Stimulated activated CD8-positive, alpha-beta memory T cell treated with anti-CD3 and anti-CD28 coated beads, Interleukin-12 subunit alpha, Interleukin-12 subunit beta, amount 100 ng/mL, for 24 hours (primary cell): ENCODE data around the gene FIGNL2.

Source experiments
- DNase-seq: peaks from one replicate; pipeline ENCODE4 v3.0.0-alpha.2; 2020; ENCODE audit errors: extremely low read depth

The FIGNL2 gene

GRCh38 chr12:51855586-51856428, 7.3 kb upstream of the FIGNL2 start:
- no peak for DNase-seq

DNA sequence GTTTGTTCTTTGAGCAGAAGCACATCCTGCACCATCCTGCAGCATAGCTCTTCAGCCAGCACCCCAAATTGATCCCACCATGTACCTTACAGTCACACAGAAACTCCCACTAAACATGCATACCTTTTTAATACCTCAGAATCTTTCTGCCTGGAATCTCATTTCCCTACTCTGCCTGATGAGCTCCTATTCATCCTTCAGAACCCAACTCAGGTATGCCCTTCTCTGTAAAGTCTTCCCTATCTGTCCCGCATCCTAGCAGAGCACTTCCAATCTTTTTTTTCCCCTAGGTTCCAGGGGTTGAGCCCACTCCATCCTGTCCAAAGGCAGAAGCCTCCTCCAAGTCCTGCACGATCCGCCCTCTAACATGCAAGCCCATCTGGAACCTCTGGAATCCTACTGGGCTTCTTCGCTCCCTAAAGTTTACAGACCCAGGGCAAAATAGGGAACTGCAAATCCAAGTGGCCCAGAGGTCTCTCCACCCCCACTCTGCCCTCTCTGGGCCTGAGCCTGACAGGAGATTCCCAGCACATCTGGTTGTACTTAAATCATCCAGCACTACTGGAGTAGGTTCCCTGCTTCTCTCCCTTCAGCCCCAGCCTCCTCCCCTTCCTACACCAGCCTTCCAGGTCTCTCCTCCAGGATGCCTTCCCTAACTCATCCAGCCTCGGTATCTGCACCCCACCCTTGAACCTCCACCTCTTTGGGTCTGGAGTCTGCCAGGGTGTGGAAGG, 4.1 kb upstream of the FIGNL2 start:
- no peak for DNase-seq

DNA sequence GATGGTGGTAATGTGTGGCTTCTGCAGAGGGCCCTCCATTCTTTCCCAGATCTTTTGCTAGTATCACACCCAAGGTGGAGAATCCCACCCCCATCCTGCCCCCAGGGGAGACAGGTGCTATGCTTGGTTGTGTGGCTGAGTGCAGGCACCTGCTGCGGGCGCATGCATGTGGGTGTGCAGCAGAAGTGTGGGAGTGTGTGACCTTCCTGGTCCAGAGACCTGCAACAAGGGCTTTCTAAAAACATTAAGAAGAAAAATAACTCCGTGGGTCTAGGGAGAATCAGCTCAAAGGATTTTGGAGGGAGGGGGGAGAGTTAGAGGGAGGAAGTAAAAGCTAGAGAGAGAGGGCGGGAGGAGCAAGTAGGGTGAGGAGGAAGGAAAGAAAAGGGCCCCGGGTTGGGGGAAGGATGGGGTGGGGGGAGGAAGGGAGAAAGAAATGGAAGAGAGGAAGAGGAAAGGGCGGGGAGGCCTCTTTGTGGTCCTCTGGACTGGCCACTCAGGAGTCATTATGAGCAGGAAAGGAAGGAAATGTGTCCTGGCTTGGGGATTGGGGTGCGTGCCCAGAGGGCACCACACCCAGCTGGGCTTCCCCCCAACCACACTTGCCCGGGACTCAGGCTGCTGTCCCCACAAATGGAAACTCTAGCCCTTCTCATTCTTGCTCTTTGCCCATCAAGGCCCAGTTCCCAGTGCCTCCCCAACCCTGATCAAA, 3.1 kb upstream of the FIGNL2 start:
- no peak for DNase-seq

- DNase-seq, result no peak
These were observed 2.4 kb upstream of the FIGNL2 start for GRCh38 chr12:51850965-51851299.

DNA sequence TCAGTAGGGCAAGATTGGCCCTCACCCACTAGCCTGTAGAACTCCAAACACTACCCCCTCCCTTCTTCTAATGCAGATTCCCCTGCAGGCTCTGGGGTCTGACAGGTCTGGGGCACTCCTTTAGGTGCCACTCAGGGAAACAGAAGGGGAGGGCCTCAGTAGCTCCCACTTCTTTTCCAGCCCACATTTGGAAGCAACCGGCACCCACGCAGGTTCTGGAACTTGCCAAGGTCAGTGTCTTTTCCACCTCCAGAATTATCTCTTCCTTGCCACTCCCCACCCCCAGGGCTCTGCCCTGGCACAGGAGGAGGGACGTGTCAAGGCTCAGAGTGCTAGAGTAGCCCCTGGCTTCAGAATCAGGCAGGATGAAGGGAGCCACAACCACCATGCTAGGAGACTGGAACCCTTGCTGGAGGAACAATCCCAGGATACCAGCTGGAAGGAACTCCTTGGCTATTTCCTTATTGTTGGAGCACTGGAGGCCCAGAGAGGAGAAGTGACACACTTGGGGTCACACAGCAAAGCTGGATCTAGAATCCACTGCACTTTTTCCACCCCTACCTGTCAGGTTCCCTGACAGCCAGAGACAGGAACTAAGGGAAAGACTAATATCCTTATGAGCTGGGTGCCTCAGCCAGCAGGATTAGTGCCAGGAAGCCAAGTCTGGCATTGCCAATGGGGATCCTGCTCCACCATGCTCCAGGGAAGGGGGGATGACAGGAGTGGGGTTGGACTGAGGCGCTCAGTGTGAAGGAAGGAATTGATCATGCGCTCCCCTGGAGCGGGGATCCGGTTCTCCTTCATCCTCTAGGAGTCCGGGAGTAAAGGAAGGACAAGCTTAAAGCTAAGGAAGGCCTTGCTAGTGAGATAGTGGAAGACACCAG, 1.8 kb upstream of the FIGNL2 start:
- no peak for DNase-seq

- no peak for DNase-seq
These were observed 570 bp upstream of the FIGNL2 start for GRCh38 chr12:51848841-51849735.

- no peak for DNase-seq
These were observed 734 bp downstream of the FIGNL2 start for GRCh38 chr12:51847643-51848325.

GRCh38 chr12:51846911-51847642, 1.4 kb downstream of the FIGNL2 start:
- DNase-seq, result peak; percentile 31

GRCh38 chr12:51846271-51846691, 2.2 kb downstream of the FIGNL2 start:
- DNase-seq, result no peak

DNA sequence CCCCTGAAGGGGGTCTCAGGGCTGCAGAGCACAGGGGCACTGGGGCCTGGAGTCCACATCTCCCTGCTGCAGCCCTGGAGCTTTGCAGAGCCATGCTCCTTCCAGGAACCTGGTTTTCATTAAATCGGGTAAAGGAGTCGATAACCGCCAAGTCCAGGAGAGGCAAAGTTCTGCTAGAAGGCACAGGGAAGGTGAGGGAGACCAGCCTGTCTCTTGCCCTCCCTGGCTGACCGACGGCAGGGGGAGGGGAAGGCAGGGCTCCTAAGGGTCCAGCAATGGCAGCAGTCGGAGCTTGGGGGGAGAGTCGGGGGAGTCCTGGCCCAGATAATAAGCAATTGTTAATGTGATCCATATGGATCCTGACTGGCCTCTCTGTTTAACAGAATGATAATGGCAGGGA, 3.0 kb downstream of the FIGNL2 start:
- no peak for DNase-seq

DNA sequence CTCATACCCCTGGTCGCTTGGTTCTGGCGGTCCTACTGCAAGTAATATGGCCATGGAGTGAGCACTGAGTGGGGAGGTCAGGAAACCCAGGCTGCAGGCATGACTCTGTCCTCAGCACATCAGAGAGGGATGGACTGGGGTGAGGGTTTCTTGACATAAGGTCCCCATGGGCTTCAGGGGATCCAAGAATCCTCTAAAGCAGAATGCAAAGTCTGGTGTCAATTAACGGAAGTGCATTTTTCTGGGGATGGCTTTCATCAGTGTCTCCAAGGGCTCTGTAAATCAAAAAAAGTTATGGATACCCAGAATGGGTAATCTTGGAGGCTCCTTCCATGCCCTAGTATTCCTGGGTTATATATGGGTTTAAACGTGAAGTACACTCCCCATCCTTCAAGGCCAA, 3.7 kb downstream of the FIGNL2 start:
- no peak for DNase-seq

DNA sequence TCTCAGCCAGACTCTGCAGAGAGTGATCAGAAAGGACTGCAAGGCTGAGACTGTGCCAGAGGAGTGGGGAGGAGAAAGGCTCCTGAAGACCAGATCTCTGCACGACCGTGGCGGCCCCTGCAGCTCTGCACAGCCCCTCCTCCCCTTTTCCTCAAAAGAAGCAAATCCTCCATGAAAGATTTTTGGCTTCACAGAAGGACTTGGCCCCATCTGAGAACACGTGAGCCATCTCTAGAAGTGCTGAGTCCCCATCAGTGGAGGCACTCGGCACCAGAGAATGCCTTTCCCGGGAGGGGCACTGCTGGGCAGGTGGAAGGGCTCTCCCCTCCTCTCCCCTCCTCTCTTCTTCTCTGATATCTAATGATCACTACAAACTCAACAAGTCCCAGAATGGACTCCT, 6.8 kb downstream of the FIGNL2 start:
- no peak for DNase-seq

GRCh38 chr12:51840966-51841365, 7.6 kb downstream of the FIGNL2 start:
- no peak for DNase-seq

GRCh38 chr12:51839310-51839947, 9.1 kb downstream of the FIGNL2 start:
- DNase-seq, result no peak

- no peak for DNase-seq
These were observed 9.8 kb downstream of the FIGNL2 start for GRCh38 chr12:51838762-51839161.

DNA sequence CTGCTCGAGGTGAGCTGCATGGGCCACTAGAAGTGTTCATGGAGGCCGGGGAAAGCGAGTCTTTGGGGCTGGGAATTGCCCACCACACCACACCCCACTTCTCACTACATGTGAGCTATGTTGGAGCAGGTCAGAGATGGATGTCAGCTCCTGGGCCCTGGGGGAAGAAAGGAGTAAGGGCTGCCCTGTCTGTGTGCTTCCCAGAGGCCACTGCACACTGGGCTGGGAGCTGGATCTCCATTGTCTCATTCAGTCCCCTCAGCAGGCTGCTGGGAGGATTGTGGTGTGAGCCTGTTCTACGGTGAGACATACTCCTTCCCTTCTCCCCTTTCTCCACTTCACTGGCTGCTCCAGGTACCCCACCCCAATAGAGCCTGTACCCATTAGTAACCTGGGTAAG, 10.5 kb downstream of the FIGNL2 start:
- DNase-seq, result no peak

DNA sequence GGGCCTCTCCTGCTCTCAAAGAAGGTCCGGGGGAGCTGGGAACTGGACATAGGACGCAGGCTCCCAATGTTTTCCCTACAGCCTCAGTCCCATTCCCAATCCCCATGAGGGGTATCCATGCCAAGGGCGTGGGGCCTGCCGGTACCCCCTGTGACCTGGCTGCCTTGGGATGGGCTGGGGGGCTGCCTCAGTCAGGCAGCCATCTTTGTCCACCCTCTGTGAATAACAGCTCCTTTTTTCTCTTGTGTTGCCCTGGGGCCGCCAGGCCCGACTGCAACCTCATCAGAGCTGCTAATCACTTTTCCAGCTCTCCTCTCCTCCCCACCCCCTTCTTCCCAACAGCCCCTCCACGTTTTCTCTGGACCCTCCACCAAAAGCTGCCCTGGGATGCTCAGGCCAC, 11.2 kb downstream of the FIGNL2 start:
- DNase-seq, result no peak

- no peak for DNase-seq
These were observed 11.7 kb downstream of the FIGNL2 start for GRCh38 chr12:51836827-51837173.
